GM19438 (cell line): ENCODE data around the gene ANKRD36B.
"Not testable (repeated sequence)": the region's sequence is repeated elsewhere in the genome, so short reads cannot be mapped to it uniquely, and the experiment has no call there.

Experiments used
- ATAC-seq: cut with Tn5 transposase; IDR thresholded peaks from one replicate; pipeline ENCODE4 v1.9.1; 2021; ENCODE audit warnings: low read depth; ENCODE audit not compliant: unreplicated experiment

The ANKRD36B gene

DNA sequence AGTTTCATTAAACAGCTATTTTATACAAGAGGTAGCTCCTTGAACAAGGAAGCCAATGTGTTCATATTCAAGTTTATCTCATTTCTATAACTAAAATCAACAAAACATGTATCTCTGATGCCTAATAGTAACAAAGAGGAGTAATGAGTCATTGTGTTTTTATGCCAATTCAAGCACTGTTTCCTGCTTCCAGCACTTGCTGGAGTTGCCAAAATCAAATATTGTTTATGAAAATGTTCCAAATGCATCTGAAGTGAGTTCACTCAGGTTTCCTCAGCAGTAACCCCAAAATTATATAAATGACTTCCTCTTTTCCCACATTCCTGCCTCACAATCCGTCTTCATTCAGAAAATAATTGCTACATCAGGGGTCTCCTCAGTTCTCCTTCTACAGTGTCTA, 39.2 kb downstream of the ANKRD36B start:
- ATAC-seq: not testable (repeated sequence)

DNA sequence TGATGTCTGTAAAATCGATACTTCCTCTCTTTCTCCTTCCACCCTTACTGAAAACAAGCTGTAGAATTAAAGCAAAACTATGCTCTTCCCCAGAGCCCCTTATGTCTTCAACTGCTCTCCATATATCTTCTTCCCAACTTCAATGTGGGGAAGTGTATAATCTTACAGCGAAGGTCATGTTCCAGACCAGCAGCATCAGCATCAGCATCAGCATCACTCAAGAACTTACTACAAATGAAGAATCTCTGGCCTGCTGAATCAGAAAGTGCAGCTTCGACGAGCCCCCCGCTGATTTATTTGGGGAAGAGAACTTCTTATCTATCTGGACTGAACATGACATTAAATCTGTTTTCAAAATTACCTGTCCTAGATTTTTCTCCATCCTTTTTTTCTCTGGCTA, 40.6 kb downstream of the ANKRD36B start:
- not testable (repeated sequence) for ATAC-seq

DNA sequence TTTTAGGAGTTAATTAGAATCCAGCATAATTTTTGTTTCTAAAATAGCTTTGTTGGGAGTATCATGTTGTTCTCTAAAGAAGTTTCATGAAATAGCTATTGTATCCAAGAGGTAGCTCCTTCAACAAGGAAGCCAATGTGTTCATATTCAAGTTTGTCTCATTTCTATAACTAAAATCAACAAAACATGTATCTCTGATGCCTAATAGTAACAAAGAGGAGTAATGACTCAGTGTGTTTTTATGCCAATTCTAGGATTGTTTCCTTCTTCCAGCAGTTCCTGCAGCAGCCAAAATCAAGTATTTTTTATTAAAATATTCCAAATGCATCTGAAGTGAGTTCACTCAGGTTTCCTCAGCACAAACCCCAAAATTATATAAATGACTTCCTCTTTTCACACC, 41.1 kb downstream of the ANKRD36B start:
- ATAC-seq: not testable (repeated sequence)

DNA sequence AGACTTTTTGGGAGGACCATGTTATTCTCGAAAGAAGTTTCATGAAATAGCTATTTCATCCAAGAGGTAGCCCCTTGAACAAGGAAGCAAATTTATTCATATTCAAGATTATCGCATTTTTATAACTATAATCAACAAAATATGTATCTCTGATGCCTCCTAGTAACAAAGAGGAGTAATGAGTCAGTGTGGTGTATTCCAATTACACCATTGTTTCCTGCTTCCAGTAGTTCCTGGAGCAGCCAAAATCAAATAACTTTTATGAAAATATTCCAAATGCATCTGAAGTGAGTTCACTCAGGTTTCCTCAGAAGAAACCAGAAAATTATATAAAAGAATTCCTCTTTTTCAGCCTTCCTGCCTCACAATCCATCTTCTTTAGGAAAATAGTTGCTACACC, 43.0 kb downstream of the ANKRD36B start:
- no peak for ATAC-seq

DNA sequence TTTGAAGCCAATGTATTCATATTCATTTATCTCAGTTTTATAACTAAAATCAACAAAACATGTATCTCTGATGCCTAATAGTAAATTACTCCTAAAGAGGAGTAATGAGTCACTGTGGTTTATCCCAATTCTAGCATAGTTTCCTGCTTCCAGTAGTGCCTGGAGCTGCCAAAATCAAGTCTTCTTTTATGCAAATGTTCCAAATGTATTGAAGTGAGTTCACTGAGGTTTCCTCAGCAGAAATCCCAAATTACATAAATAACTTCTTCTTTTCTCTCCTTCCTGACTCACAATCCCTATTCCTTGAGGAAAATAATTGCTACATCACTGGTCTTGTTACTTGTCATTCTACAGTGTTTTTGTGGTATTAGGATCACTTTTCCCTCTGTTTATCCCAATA, 44.8 kb downstream of the ANKRD36B start:
- ATAC-seq: not testable (repeated sequence)

DNA sequence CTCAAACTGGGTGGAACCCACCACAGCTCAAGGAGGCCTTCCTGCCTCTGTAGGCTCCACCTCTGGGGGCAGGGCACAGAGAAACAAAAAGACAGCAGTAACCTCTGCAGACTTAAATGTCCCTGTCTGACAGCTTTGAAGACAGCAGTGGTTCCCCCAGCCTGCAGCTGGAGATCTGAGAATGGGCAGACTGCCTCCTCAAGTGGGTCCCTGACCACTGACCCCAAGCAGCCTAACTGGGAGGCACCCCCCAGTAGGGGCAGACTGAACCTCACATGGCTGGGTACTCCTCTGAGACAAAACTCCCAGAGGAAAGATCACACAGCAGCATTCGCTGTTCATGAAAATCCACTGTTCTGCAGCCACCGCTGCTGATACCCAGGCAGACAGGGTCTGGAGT, 63.8 kb downstream of the ANKRD36B start:
- ATAC-seq: not testable (repeated sequence)

DNA sequence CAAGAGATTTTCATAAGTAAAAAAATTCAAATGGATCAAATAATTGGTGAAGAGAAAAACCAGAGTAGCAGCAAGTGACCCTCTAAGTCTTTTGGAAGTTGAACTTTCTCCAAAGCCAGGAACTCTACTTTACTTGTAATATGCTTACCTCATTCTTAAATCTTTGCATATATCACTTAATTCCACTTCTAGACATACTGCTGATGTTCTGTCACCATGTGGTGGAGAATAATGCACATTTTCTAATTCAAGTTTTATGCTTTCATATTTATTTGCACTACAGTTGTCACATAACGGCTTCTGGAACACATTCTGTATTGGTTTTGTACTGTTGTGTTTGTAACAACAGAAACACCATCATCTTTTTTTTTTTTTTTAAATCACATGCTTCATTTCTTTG, 65.9 kb downstream of the ANKRD36B start:
- not testable (repeated sequence) for ATAC-seq

DNA sequence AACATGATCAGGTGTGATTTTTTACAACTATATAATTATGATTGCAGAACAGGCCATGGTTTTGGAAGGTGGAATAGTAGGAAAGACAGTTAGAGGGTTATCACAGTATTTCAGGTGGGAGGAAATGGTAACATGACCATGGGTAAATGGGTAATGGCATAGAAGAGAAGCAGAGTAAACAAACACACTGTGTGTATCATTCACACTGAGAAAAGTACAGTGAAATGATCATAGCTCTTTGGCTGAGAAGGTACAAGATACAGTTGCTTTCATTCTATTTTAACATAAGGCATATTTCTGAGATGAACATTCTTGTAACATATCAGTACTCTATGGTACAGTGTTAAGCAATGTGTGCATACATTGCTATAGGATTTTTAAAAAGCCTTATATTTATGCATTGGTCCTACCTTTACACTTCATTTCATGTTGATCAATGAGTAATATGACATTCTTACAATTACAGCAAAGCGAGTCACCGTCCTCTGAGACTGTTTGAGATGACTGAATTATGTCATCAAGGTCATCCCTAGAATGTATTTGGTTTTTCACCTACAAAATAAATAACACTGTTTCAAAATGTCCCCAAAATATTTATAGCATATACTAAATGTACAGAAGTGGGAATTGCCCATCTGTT, 66.6 kb downstream of the ANKRD36B start:
- ATAC-seq: not testable (repeated sequence)

DNA sequence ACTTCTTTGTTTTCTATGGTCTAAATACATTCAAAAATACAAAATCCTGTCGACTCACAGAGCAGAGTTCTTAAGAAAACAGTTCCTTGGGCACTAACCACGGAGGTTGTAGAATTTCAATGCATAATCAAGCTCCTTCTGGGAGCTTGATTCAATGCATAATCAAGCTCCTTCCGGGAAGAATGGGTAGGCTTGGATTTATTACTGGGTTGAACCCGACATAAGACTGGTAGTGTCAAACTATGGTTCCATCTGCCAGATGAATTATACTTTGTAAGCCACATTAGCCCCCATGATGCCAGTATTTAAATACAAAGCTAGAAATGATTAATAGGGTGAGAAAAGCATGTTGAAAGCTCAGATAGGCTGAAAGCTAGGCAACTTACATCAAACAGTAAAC, 94.0 kb downstream of the ANKRD36B start:
- not testable (repeated sequence) for ATAC-seq

DNA sequence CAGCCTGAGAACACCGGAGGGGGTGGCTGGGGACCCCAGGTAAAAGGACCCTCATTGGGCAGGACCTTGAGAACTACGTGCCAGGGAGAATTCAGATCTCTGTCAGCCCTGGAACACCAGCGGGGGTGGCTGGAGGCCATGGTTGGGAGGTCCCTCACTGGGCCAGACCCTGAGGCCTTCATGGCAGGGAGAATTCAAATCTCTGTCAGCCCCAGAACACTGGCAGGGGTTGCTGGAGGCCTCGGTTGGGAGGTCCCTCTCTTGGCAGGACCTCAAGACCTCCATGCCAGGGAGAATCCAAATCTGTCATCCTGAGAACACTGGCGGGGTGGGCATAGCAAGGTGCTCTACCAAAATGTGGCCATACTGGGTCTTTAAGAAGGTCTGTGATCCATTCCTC, 99.5 kb downstream of the ANKRD36B start:
- not testable (repeated sequence) for ATAC-seq
